WTC11 (cell line): ENCODE results near the gene HS1BP3. TPM values are rescaled to one million over a fixed set of nuclear protein-coding genes. Genes with fewer than 3 reads are reported as not detected.
A peak's percentile ranks its signal among the peaks of the same experiment; 100 is the strongest.

ENCODE experiments used
- ATAC-seq: fragments of 200-7000 bp; cut with Tn5 transposase; 2 replicates; pipeline ENCODE4 v1.10.0; 2021; ENCODE audit warnings: mild to moderate bottlenecking, moderate library complexity
- CTCF ChIA-PET: fragments of 300-600 bp; sonication (Branson Sonifier 250); formaldehyde crosslinking; loops from one replicate; lab custom pipeline; 2021; ENCODE audit warnings: antibody characterized with exemption; lab: Charles Lee
- POLR2A ChIA-PET: fragments of 350-600 bp; sonication (Branson Sonifier 250); formaldehyde crosslinking; loops from one replicate; lab custom pipeline; 2021; ENCODE audit warnings: antibody characterized with exemption; lab: Charles Lee
- DNase-seq: peaks from one replicate; pipeline ENCODE4 v3.0.0; 2021; ENCODE audit warnings: low spot score
- H3K27ac Mint-ChIP-seq: 2 replicates; pipeline ENCODE4 v1.8.0; 2021; ENCODE audit warnings: mixed read lengths
- H3K27me3 Mint-ChIP-seq: 2 replicates; pipeline ENCODE4 v1.8.0; 2021; ENCODE audit warnings: low read depth, mild to moderate bottlenecking, moderate library complexity, mixed read lengths
- H3K36me3 Mint-ChIP-seq: 2 replicates; pipeline ENCODE4 v1.8.0; 2021; ENCODE audit warnings: mixed read lengths
- H3K4me1 Mint-ChIP-seq: 2 replicates; pipeline ENCODE4 v1.8.0; 2022; ENCODE audit warnings: mixed read lengths
- H3K4me3 Mint-ChIP-seq: 2 replicates; pipeline ENCODE4 v1.8.0; 2021; ENCODE audit warnings: mild to moderate bottlenecking, moderate library complexity, mixed read lengths
- H3K9me3 Mint-ChIP-seq: 2 replicates; pipeline ENCODE4 v1.8.0; 2021; ENCODE audit warnings: mixed read lengths
- CREB1 ChIP-seq: sonication (generic); formaldehyde crosslinking; IDR thresholded peaks from 2 replicates; pipeline ENCODE4 v1.8.0; 2023; ENCODE audit warnings: mild to moderate bottlenecking, missing genetic modification reagents
- GRHL2 ChIP-seq: fragments of 250-450 bp; sonication (Bioruptor Pico); IDR thresholded peaks from 2 replicates; pipeline ENCODE4 v1.8.0; 2022; ENCODE audit warnings: mild to moderate bottlenecking, moderate library complexity; ENCODE audit not compliant: insufficient replicate concordance, severe bottlenecking
- GTF2I ChIP-seq: fragments of 250-450 bp; sonication (Bioruptor Pico); conservative IDR thresholded peaks from 2 replicates; pipeline ENCODE4 v1.4.0; 2021; ENCODE audit warnings: mild to moderate bottlenecking
- MYBL2 ChIP-seq: sonication (generic); formaldehyde crosslinking; IDR thresholded peaks from 2 replicates; pipeline ENCODE4 v1.8.1; 2023; ENCODE audit warnings: mild to moderate bottlenecking, moderate library complexity, missing genetic modification reagents
- NFE2L1 ChIP-seq: sonication (generic); formaldehyde crosslinking; IDR thresholded peaks from 2 replicates; pipeline ENCODE4 v1.8.1; 2023; ENCODE audit warnings: missing genetic modification reagents
- ZBTB21 ChIP-seq: sonication (generic); formaldehyde crosslinking; IDR thresholded peaks from 2 replicates; pipeline ENCODE4 v1.8.1; 2023; ENCODE audit warnings: mild to moderate bottlenecking, missing genetic modification reagents, borderline replicate concordance
- ZNF396 ChIP-seq: fragments of 250-450 bp; sonication (Bioruptor Pico); IDR thresholded peaks from 2 replicates; pipeline ENCODE4 v1.8.0; 2021; ENCODE audit warnings: mild to moderate bottlenecking, moderate library complexity, borderline replicate concordance
- total RNA-seq: library from RNA; stranded (reverse); gene quantifications from 3 replicates; pipeline ENCODE4 v1.2.3, GENCODE V29; 2021
- TF ChIP-seq, protein P1 (sequence below): sonication (generic); formaldehyde crosslinking; IDR thresholded peaks from 2 replicates; pipeline ENCODE4 v1.8.0; 2022; ENCODE audit warnings: mild to moderate bottlenecking, missing genetic modification reagents
- TF ChIP-seq, protein P2 (sequence below): fragments of 200-600 bp; IDR thresholded peaks from 2 replicates; pipeline ENCODE4 v1.8.0; 2022; ENCODE audit warnings: antibody characterized with exemption
- TF ChIP-seq, protein P3 (sequence below): sonication (generic); formaldehyde crosslinking; IDR thresholded peaks from 2 replicates; pipeline ENCODE4 v1.8.0; 2022; ENCODE audit warnings: missing genetic modification reagents
- TF ChIP-seq, protein P4 (sequence below): sonication (generic); formaldehyde crosslinking; IDR thresholded peaks from 2 replicates; pipeline ENCODE4 v1.8.0; 2022; ENCODE audit warnings: mild to moderate bottlenecking, missing genetic modification reagents
- TF ChIP-seq, protein P5 (sequence below): sonication (generic); formaldehyde crosslinking; IDR thresholded peaks from 2 replicates; pipeline ENCODE4 v1.8.0; 2023; ENCODE audit warnings: missing genetic modification reagents
- TF ChIP-seq, protein P6 (sequence below): sonication (generic); formaldehyde crosslinking; IDR thresholded peaks from 2 replicates; pipeline ENCODE4 v1.8.0; 2023; ENCODE audit warnings: missing genetic modification reagents, mild to moderate bottlenecking, borderline replicate concordance
- TF ChIP-seq, protein P7 (sequence below): fragments of 250-450 bp; sonication (Bioruptor Pico); IDR thresholded peaks from 2 replicates; pipeline ENCODE4 v1.9.0; 2021; ENCODE audit warnings: moderate library complexity, mild to moderate bottlenecking, inconsistent platforms, borderline replicate concordance
- TF ChIP-seq, protein P8 (sequence below): sonication (generic); formaldehyde crosslinking; IDR thresholded peaks from 2 replicates; pipeline ENCODE4 v1.8.1; 2023; ENCODE audit warnings: mild to moderate bottlenecking, missing genetic modification reagents

The HS1BP3 gene
- total RNA-seq, 1 experiment from 2014 or later = 17.9 TPM

DNA sequence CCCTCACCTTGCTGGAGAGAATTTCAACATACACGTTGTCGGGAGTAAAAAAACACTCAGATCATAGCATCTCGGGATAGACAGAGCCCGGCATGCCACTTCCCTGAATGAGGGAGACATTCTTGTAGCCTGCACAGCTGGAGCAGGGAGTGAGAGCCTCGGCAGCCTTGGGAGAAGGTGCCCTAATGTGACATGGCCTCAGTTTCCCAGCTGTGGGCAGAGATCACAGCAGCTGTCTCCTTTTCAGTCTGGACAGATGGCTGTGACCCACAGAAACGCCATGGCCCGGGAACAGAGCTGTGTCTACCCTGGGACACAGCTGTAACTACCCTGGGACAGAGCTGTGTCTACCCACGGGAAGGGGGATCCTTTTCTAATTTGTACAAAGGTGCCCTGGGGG is 55.9 kb downstream of the HS1BP3 start:
- no peak overlapping the region for H3K4me3 Mint-ChIP-seq
- TF ChIP-seq GTF2I = no peak
- peaks cover 18% of the 10 kb centered on the region for H3K4me1 Mint-ChIP-seq
- no peaks in the 10 kb centered on the region for H3K9me3 Mint-ChIP-seq
- ATAC-seq = no peak
- DNase-seq = no peak
- ChIA-PET POLR2A (interaction anchor here (2.4 kb wide), 1 partner anchor 148 kb away, joined by 10 read pairs; the partner anchor contains the start of gene RHOB), CTCF (interaction anchor here (0.7 to 2.8 kb wide), 4 partner anchors 40 to 170 kb away, joined by 3 to 10 read pairs (median 4); no protein-coding TSS in a partner anchor)
- H3K27me3 Mint-ChIP-seq = no peaks in the 10 kb centered on the region
- no peaks in the 10 kb centered on the region for H3K36me3 Mint-ChIP-seq
- no peak overlapping the region for H3K27ac Mint-ChIP-seq

DNA sequence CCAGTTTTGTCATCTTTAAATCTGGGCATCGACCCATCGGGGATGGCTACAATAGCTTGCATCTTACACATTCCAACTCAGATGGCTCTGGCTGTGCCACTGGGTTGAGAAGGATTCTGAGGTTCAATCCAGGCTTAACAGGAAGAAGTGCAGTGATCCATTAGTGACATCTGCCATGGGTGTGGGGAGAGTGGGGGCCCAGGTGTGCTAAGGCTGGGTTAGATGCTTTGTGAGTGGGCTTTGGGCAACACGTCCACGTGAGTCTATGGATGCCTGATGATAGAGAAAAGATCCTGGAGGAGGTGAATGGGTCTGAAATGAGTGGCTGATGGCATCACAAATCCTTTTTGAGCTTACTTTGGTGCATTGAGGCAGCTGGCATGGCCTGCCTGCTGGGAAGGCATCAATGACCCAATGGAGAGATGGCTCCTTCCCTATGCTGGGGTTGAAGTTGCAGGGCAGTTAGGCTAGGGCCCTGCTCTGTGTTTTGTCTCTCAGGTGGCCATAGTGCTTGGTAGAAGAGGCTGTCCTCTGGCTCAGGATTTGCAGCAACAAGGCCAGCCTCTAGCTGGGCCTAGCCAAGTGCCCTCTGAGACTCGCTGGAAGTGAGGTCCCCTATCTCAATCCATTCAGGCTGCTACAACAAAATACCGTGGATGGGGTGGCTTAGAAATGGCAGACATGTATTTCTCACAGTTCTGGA is 56.7 kb downstream of the HS1BP3 start:
- H3K27me3 Mint-ChIP-seq = no peaks in the 10 kb centered on the region
- H3K36me3 Mint-ChIP-seq = no peaks in the 10 kb centered on the region
- DNase-seq (peak; percentile 3), ATAC-seq (no peak)
- no peak overlapping the region for H3K4me3 Mint-ChIP-seq
- no peak overlapping the region for H3K27ac Mint-ChIP-seq
- H3K9me3 Mint-ChIP-seq = no peaks in the 10 kb centered on the region
- peaks cover 18% of the 10 kb centered on the region for H3K4me1 Mint-ChIP-seq
- POLR2A ChIA-PET = no interaction called here
- CTCF ChIA-PET = interaction anchor here (0.7 to 1.2 kb wide), 3 partner anchors 24 to 170 kb away, joined by 3 to 4 read pairs (median 3); no protein-coding TSS in a partner anchor
- TF ChIP-seq, protein P1, sequence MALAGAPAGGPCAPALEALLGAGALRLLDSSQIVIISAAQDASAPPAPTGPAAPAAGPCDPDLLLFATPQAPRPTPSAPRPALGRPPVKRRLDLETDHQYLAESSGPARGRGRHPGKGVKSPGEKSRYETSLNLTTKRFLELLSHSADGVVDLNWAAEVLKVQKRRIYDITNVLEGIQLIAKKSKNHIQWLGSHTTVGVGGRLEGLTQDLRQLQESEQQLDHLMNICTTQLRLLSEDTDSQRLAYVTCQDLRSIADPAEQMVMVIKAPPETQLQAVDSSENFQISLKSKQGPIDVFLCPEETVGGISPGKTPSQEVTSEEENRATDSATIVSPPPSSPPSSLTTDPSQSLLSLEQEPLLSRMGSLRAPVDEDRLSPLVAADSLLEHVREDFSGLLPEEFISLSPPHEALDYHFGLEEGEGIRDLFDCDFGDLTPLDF (CRISPR knock-in tag) = no peak
- TF ChIP-seq ZBTB21 (CRISPR knock-in tag) = no peak
- no peak for TF ChIP-seq NFE2L1
- TF ChIP-seq, protein P2, sequence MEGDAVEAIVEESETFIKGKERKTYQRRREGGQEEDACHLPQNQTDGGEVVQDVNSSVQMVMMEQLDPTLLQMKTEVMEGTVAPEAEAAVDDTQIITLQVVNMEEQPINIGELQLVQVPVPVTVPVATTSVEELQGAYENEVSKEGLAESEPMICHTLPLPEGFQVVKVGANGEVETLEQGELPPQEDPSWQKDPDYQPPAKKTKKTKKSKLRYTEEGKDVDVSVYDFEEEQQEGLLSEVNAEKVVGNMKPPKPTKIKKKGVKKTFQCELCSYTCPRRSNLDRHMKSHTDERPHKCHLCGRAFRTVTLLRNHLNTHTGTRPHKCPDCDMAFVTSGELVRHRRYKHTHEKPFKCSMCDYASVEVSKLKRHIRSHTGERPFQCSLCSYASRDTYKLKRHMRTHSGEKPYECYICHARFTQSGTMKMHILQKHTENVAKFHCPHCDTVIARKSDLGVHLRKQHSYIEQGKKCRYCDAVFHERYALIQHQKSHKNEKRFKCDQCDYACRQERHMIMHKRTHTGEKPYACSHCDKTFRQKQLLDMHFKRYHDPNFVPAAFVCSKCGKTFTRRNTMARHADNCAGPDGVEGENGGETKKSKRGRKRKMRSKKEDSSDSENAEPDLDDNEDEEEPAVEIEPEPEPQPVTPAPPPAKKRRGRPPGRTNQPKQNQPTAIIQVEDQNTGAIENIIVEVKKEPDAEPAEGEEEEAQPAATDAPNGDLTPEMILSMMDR = no peak
- TF ChIP-seq, protein P3, sequence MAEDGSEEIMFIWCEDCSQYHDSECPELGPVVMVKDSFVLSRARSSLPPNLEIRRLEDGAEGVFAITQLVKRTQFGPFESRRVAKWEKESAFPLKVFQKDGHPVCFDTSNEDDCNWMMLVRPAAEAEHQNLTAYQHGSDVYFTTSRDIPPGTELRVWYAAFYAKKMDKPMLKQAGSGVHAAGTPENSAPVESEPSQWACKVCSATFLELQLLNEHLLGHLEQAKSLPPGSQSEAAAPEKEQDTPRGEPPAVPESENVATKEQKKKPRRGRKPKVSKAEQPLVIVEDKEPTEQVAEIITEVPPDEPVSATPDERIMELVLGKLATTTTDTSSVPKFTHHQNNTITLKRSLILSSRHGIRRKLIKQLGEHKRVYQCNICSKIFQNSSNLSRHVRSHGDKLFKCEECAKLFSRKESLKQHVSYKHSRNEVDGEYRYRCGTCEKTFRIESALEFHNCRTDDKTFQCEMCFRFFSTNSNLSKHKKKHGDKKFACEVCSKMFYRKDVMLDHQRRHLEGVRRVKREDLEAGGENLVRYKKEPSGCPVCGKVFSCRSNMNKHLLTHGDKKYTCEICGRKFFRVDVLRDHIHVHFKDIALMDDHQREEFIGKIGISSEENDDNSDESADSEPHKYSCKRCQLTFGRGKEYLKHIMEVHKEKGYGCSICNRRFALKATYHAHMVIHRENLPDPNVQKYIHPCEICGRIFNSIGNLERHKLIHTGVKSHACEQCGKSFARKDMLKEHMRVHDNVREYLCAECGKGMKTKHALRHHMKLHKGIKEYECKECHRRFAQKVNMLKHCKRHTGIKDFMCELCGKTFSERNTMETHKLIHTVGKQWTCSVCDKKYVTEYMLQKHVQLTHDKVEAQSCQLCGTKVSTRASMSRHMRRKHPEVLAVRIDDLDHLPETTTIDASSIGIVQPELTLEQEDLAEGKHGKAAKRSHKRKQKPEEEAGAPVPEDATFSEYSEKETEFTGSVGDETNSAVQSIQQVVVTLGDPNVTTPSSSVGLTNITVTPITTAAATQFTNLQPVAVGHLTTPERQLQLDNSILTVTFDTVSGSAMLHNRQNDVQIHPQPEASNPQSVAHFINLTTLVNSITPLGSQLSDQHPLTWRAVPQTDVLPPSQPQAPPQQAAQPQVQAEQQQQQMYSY (CRISPR knock-in tag) = no peak
- no peak for TF ChIP-seq CREB1 (CRISPR knock-in tag)
- TF ChIP-seq ZNF396 (CRISPR knock-in tag) = no peak
- TF ChIP-seq, protein P4, sequence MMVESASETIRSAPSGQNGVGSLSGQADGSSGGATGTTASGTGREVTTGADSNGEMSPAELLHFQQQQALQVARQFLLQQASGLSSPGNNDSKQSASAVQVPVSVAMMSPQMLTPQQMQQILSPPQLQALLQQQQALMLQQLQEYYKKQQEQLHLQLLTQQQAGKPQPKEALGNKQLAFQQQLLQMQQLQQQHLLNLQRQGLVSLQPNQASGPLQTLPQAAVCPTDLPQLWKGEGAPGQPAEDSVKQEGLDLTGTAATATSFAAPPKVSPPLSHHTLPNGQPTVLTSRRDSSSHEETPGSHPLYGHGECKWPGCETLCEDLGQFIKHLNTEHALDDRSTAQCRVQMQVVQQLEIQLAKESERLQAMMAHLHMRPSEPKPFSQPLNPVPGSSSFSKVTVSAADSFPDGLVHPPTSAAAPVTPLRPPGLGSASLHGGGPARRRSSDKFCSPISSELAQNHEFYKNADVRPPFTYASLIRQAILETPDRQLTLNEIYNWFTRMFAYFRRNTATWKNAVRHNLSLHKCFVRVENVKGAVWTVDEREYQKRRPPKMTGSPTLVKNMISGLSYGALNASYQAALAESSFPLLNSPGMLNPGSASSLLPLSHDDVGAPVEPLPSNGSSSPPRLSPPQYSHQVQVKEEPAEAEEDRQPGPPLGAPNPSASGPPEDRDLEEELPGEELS (CRISPR knock-in tag) = no peak
- TF ChIP-seq, protein P5, sequence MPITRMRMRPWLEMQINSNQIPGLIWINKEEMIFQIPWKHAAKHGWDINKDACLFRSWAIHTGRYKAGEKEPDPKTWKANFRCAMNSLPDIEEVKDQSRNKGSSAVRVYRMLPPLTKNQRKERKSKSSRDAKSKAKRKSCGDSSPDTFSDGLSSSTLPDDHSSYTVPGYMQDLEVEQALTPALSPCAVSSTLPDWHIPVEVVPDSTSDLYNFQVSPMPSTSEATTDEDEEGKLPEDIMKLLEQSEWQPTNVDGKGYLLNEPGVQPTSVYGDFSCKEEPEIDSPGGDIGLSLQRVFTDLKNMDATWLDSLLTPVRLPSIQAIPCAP (CRISPR knock-in tag) = no peak
- TF ChIP-seq GRHL2 (CRISPR knock-in tag) = no peak
- TF ChIP-seq, protein P6, sequence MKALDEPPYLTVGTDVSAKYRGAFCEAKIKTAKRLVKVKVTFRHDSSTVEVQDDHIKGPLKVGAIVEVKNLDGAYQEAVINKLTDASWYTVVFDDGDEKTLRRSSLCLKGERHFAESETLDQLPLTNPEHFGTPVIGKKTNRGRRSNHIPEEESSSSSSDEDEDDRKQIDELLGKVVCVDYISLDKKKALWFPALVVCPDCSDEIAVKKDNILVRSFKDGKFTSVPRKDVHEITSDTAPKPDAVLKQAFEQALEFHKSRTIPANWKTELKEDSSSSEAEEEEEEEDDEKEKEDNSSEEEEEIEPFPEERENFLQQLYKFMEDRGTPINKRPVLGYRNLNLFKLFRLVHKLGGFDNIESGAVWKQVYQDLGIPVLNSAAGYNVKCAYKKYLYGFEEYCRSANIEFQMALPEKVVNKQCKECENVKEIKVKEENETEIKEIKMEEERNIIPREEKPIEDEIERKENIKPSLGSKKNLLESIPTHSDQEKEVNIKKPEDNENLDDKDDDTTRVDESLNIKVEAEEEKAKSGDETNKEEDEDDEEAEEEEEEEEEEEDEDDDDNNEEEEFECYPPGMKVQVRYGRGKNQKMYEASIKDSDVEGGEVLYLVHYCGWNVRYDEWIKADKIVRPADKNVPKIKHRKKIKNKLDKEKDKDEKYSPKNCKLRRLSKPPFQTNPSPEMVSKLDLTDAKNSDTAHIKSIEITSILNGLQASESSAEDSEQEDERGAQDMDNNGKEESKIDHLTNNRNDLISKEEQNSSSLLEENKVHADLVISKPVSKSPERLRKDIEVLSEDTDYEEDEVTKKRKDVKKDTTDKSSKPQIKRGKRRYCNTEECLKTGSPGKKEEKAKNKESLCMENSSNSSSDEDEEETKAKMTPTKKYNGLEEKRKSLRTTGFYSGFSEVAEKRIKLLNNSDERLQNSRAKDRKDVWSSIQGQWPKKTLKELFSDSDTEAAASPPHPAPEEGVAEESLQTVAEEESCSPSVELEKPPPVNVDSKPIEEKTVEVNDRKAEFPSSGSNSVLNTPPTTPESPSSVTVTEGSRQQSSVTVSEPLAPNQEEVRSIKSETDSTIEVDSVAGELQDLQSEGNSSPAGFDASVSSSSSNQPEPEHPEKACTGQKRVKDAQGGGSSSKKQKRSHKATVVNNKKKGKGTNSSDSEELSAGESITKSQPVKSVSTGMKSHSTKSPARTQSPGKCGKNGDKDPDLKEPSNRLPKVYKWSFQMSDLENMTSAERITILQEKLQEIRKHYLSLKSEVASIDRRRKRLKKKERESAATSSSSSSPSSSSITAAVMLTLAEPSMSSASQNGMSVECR = no peak
- TF ChIP-seq, protein P7, sequence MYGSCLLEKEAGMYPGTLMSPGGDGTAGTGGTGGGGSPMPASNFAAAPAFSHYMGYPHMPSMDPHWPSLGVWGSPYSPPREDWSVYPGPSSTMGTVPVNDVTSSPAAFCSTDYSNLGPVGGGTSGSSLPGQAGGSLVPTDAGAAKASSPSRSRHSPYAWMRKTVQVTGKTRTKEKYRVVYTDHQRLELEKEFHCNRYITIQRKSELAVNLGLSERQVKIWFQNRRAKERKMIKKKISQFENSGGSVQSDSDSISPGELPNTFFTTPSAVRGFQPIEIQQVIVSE (CRISPR knock-in tag) = no peak
- TF ChIP-seq, protein P8, sequence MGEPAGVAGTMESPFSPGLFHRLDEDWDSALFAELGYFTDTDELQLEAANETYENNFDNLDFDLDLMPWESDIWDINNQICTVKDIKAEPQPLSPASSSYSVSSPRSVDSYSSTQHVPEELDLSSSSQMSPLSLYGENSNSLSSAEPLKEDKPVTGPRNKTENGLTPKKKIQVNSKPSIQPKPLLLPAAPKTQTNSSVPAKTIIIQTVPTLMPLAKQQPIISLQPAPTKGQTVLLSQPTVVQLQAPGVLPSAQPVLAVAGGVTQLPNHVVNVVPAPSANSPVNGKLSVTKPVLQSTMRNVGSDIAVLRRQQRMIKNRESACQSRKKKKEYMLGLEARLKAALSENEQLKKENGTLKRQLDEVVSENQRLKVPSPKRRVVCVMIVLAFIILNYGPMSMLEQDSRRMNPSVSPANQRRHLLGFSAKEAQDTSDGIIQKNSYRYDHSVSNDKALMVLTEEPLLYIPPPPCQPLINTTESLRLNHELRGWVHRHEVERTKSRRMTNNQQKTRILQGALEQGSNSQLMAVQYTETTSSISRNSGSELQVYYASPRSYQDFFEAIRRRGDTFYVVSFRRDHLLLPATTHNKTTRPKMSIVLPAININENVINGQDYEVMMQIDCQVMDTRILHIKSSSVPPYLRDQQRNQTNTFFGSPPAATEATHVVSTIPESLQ (CRISPR knock-in tag) = no peak
- no peak for TF ChIP-seq MYBL2
